ENCODE measurements around the gene DEDD2.
A peak's percentile ranks its signal among the peaks of the same experiment; 100 is the strongest.

The DEDD2 gene

GRCh38 chr19:42226886-42227285, 9.4 kb upstream of the DEDD2 start:
- DNase-seq (ENCODE audit: low spot score) = no peak

GRCh38 chr19:42225718-42226292, 8.3 kb upstream of the DEDD2 start:
- no peak for DNase-seq (ENCODE audit: low spot score)

- no peak for DNase-seq (ENCODE audit: low spot score)
Measured at GRCh38 chr19:42224940-42225717, 7.7 kb upstream of the DEDD2 start.

- no peak for DNase-seq (ENCODE audit: low spot score)
Measured at GRCh38 chr19:42220751-42221097, 3.2 kb upstream of the DEDD2 start.

GRCh38 chr19:42219812-42220750, 2.6 kb upstream of the DEDD2 start, which contains the start of gene ZNF526:
TSS of gene ZNF526 (plus strand) at chr19:42220312. CDS start at chr19:42224404, 4,092 bp downstream.
- peak; percentile 96 for DNase-seq (ENCODE audit: low spot score)

GRCh38 chr19:42216653-42217519, 591 bp downstream of the DEDD2 start:
- DNase-seq (ENCODE audit: low spot score) = no peak

GRCh38 chr19:42214810-42215485, 2.5 kb downstream of the DEDD2 start:
- DNase-seq (ENCODE audit: low spot score) = no peak

GRCh38 chr19:42212886-42213285, 4.6 kb downstream of the DEDD2 start:
- no peak for DNase-seq (ENCODE audit: low spot score)

- no peak for DNase-seq (ENCODE audit: low spot score)
Measured at GRCh38 chr19:42208612-42209011, 8.9 kb downstream of the DEDD2 start.

GRCh38 chr19:42207767-42208271, 9.7 kb downstream of the DEDD2 start:
- DNase-seq (ENCODE audit: low spot score) = no peak

GRCh38 chr19:42206871-42207755, 10.4 kb downstream of the DEDD2 start:
- no peak for DNase-seq (ENCODE audit: low spot score)

GRCh38 chr19:42204664-42205063, 12.8 kb downstream of the DEDD2 start:
- no peak for DNase-seq (ENCODE audit: low spot score)

GRCh38 chr19:42203700-42204099, 13.8 kb downstream of the DEDD2 start:
- no peak for DNase-seq (ENCODE audit: low spot score)

GRCh38 chr19:42202290-42202880, 15.1 kb downstream of the DEDD2 start:
- no peak for DNase-seq (ENCODE audit: low spot score)

- no peak for DNase-seq (ENCODE audit: low spot score)
Measured at GRCh38 chr19:42201489-42202289, 15.8 kb downstream of the DEDD2 start.

- no peak for DNase-seq (ENCODE audit: low spot score)
Measured at GRCh38 chr19:42200116-42200715, 17.3 kb downstream of the DEDD2 start.

- DNase-seq (ENCODE audit: low spot score) = no peak
Measured at GRCh38 chr19:42199440-42200115, 17.9 kb downstream of the DEDD2 start.
